HG03095 (cell line): ENCODE data around the gene ACTG2.

ENCODE experiments used
- ATAC-seq: cut with Tn5 transposase; IDR thresholded peaks from one replicate; pipeline ENCODE4 v1.9.1; 2021; ENCODE audit warnings: moderate library complexity; ENCODE audit not compliant: unreplicated experiment

The ACTG2 gene

DNA sequence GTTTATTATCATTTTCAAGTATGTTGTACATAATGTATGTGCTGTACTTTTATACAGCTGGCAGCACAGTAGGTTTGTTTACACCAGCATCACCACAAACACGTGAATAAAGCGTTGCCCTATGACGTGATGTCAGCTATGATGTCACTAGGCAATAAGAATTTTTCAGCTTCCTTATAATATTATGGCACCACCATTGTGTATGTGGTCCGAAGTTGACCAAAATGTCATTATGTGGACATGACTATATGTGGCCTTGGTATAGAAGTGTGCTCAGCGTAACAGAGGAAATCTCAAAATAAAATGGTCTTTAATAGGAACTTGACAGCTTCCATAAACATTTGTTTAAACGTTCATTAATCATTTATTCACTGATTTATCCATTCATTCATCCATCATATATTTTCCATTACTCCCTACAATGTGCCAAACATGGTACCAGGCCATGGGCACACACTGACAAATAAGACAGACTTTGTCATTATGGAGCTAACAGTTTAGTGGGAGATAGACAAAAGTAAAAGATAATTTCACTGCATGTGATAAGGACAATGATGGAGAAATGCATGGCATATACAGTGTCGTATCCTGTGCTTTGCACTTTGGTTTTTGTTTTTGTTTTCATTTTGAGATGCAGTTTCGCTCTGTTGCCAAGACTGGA is 18.9 kb downstream of the ACTG2 start:
- ATAC-seq: no peak

DNA sequence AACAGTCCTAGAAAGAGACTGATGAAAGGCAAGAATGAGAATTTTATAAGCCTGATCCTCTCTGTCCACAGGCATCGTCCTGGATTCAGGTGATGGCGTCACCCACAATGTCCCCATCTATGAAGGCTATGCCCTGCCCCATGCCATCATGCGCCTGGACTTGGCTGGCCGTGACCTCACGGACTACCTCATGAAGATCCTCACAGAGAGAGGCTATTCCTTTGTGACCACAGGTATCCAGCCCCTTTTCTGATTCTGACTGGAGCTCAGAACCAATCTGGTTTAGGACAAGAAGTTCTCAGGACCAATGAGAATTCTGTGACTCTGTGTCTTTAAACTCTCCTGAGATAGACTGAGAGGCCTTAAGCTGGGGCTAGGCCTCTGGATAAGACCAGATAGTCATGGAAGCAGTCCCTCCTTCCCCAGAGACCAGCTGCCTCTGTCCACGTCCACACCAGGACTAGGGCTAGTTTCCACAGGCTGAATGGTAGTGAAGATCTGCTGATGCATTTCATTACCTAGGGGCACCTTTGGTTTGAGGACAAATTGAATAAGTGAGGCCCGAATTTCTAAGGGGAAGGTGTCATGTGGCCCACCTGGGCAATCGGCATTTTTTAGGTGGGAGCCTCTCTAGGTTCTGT is 20.7 kb downstream of the ACTG2 start:
- ATAC-seq: no peak

DNA sequence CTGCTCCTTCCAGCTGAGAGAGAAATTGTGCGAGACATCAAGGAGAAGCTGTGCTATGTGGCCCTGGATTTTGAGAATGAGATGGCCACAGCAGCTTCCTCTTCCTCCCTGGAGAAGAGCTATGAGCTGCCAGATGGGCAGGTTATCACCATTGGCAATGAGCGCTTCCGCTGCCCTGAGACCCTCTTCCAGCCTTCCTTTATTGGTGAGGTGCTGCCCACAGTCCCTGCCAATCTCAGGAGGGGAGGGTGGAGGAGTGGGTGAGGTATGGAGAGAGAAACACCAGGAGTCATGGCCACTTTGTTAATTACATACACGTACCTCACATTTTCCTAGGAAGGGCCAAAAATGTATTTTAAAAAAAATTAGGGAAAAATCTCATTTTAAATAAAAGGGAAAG is 21.9 kb downstream of the ACTG2 start:
- no peak for ATAC-seq

DNA sequence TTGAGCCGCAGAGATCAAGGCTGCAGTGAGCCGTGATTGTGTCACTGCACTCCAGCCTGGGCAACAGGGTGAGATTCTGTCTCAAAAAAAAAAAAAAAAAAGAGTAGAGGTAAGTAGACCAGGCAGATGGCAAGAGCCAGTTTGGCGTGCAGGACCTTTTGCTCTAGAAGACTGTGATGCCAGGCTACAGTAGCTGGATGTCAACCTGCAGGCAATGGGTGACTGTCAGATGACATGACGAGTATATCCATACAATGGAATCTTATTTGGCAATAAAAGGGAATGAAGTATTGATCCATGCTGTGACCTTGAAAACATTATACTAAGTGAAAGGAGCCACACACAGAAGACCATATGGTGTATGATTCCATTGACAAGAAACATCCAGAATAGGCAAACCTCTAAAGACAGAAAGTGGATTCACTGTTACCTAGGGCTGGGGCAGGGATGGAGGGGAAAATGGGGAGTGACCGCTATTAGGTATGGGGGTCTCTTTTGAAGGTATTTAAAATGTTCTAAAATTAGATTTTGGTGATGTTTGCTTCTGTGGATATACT is 22.7 kb downstream of the ACTG2 start:
- ATAC-seq: no peak

DNA sequence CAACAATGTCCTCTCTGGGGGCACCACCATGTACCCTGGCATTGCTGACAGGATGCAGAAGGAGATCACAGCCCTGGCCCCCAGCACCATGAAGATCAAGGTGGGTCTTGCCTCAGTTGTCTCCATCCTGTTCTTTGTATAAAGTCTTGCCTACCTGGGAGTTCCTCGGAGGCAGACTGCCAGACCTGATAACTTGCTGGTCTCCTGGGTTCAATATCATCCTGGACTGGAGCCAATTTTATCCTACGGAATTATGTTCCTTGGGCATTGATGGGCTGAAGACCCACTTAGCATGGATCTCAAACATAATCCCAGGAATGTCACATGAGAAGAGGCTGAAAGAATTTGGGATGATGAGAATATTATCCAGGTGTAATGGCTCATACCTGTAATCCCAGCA is 23.9 kb downstream of the ACTG2 start:
- ATAC-seq: no peak

DNA sequence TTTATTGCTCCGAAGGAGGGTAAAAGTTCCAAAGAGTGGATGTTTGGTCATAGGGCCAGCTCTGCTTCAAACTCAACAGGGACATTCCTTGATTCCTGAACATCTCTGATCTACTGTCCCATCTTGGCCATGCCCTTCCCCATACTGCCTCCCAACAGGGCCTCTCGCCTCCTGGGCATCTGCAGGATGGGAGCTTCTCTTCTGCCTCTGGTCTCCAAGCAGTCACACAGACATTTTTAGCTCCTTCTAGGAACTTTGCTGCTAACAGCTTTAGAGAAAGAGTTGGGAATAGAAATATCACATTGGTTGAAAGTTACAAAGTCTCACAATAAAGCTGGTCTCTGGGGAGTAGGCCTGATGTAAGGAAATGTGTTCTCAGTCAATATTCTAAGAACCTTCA is 24.5 kb downstream of the ACTG2 start:
- no peak for ATAC-seq

DNA sequence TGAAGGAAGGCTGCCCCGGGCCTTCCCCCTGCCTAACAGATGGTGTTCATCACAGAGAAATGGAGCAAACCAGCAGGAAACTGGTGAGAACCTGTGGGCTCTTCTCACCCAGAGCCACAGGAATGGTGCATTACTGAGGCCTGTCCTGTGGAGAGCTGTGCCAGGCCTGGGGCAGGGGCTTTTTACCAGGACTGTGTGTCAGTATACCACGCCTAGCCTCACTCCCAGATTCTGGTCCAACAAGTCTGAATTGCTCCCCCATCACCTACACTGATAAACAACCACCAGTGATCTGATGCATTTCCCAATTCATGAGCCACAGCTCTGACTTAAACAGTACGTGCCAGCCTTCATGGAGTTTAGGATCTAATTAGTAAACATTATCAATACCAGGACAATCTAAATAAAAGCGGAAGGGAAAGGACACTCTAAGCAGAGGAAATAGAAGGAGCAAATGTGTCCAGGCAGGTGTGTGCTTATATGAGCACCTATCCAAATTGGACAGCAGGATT is 24.9 kb downstream of the ACTG2 start:
- no peak for ATAC-seq

DNA sequence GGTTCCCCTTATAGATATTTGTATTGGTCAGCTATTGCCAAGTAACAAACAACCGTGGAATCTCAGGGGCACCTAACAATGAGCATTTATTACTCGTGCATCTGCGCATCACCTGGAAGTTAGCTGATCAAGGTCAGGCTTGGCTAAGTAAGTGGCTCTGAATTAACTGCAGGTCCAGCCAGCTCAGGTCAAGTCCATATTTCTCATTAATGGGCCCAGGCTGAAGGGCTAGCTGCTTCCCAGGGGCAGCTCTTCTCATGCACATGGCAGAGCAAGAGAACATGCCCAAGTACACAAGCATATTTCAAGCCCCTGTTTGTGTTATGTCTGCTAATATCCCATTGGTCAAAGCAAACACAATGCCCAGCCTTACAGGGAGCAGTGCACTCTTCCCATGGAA is 26.0 kb downstream of the ACTG2 start:
- no peak for ATAC-seq

DNA sequence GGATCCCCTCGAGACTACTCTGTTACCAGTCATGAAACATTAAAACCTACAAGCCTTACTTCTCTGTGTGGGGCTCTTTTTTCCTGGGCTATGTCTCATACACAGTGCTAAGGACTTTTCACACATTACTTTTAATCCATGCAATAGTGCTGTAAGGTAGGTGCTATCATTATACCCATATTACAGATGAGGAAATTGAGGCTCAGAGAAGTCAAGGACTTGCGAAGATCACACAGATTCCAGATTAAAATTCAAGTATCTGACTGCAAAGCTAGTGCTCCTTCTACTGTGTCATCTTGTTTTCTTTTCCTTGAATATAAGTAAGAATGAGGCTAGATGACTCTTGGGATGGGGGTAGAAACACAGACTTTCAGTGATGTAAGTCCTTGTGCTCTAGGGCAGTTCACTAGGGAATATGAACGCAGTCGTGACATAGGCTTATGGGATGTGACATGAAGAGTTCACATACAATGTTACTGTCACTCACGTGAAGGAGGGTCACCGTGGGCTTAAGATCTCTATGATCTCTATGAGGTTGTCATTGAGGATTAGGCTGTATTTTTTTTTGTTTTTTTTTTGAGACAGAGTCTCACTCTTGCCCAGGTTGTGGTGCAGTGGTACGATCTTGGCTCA is 26.9 kb downstream of the ACTG2 start:
- ATAC-seq: no peak

DNA sequence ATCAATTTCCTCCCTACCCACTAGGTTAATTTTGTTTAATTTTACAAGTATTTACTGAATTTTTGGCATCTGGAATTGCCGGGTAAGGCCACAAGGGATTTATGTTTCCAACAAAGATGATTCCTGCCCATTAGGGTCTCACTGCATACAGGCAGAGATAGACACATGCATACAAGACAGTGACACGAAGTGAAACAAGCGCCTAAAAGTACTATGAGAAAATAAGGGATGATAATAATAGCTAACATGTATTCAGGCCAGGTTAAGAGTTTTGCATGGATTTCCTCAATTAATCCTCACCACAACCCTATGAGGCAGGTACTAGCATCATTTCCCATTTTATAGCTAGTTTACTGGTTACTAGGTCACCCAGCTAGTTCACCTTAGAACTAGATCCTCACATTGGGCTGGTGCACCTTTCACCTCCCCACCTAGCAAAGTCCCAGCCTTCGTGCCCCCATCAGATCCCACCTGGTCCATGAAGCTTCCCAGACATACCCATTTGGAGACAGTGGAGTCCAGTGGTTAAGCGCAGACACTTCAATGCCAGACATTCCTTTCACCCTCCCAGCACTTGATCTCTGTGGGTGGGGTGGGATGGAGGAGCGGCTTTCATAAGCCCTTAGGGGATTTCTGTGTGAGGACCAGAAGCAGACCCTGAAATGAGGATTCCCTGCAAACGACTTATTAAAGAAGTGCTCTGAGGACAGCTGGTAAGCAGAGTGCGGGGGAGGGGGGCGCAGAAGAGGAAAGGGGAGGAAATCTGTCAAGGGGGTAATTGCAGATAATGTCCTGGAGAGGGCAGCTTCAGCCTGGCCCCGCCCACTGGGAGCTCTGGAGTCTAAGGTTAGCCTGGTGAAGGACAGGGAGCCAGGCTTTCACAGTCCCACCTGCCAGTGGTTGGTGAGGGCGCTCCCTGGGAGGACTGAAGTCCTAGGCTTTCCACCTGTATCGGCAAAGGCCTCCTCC is 28.1 kb downstream of the ACTG2 start:
- no peak for ATAC-seq

DNA sequence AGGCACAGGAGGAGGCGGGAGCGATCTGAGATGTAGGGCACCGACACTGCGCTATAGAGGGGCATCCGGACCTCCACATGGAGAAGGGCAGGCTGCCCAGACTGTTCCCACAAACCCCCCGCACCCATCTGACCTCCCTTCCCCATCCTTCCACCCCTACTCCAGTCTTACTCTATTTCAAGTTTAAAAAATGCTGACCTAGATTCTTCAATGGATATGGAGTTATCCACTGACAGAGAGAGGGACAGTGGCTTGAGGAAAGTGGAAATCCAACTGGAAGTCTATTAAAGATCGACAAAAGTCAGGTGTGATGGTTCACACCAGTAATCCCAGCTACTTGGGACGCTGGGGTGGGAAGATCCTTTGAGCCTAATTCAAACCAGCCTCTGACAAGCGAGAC is 28.8 kb downstream of the ACTG2 start:
- ATAC-seq: no peak

DNA sequence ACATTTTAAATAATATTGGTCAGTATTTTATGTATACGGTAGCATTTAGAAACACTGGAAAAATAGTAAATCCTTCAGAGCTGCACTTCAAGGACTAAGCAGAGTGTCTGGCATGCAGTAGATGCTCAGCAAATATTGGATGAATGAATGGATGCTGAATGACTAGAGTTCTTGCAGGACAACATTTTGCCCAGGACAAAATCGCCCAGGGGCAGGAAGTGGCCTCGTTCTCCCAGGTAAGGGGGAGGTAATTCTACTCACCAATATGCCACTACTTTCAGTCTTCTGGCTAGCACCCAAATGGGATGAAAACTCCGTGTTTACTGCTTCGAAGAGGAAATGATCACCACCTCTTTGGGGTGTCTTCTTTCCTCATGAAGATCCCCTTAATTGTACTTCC is 29.9 kb downstream of the ACTG2 start:
- ATAC-seq: no peak

DNA sequence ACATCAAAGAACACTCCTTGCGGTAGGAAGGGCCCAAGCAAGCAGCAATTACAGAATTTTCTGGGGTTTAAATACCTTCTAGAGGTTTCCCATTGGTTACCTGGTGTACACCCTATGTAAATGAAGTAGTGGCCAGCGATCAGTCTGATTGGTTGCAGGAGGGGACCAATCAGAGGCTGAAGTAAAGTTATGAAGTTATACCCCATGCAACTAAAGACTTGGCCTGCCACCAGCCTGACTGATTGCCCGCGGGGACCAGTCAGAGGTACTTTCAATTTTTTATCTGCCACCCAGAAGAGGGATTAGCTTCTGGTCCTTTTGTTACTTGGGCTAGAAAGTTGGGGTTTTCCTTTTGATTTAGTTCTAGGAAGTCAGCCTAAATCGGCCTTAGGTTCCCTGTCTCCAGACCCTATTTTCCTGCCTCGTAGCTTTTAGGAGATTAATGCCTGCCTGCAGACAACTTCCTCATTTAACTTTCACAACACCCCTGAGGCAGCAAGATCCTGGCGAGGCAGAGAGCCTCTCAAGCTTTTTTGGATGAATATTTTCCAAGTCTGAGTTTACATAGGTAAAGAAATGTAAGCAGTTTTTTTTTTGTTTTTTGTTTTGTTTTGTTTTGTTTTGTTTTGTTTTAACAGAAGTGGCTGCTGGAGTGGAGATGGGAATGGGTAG is 32.4 kb downstream of the ACTG2 start:
- no peak for ATAC-seq

DNA sequence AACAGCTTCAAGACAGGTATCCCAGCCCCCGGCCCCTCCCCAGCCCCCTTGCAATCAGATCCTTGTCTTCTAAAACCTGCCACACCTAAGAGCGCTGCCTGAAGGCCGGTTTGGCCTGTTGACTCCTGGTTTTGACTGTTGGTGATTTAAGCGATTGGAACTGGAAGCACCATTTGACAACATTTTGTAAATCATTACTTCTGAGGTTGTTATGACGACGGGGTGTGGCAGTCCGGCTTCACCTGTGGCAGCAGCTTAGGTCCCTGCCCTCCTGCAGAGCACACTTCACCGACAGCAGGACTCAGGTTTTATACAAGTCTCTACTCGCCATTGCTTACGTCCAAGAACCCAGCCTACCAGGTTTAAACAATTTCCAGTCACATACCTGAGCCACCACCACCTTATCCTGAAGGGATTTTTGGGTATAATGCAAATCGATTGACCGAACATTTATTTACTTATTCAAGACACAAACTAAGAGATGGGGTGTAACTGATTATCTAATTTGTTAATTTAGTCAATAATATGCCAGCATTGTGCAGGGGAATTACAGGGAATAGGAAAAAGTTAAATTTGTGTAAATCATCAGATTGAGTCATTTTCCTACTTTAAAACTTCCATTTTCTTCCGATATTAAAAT is 33.2 kb downstream of the ACTG2 start:
- ATAC-seq: no peak

DNA sequence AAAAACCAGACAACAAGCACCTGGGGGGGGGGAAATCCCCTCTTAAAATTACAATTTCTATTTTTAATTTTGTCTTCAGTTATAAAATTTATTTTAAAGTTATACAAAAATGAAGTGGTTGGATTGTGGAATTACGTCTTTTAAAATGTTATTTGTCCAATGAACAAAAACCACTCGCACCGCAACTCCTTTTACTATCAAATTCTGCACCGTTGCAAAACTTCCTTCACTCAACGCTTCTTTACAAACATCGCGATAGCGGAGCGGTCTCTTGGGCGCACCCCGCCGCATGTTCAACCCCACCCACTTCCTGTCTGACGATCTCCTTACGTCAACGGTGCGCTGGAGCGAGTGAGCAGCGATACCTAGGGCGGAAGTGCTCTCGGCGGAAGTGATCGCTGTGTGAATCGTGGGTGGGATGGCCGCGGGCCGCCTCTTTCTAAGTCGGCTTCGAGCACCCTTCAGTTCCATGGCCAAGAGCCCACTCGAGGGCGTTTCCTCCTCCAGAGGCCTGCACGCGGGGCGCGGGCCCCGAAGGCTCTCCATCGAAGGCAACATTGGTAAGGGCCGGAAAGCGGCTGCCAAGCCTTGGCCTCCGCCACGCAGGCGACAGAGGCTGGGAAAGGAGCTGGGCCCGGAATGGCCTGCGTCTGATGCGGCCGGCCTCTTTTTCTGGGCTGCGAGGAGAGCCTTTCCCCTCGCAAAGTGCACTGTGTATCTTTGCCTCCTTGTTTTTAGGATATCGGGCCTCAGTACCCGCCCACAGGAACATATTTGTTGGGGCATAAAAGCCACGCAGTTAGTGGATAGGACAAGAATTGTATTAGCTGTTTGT is 33.9 kb downstream of the ACTG2 start, which contains the start of gene DGUOK:
Gene DGUOK, plus strand, starts transcription at position 388 of the 835 bp plus-strand sequence. Its CDS starts 31 bp downstream, at position 419.
- ATAC-seq: peak; percentile 98

DNA sequence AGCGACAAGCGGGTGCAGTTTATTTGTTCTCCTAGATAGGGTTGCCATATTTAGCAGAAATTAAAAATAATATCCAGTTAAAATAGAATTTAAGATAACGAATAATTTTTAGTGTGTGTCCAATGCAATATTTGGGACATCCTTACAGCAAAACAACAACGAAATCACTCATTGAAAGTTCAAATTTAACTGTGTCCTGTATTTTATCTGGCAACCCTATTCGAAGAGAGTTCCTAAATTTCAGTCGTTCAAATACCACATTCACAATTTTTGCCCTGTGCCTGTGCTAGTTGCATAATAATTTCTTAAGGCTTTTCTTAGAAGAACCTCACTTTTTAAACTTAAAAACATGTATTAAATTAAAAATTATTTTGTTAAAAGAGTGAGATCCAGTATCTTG is 34.5 kb downstream of the ACTG2 start:
- no peak for ATAC-seq

DNA sequence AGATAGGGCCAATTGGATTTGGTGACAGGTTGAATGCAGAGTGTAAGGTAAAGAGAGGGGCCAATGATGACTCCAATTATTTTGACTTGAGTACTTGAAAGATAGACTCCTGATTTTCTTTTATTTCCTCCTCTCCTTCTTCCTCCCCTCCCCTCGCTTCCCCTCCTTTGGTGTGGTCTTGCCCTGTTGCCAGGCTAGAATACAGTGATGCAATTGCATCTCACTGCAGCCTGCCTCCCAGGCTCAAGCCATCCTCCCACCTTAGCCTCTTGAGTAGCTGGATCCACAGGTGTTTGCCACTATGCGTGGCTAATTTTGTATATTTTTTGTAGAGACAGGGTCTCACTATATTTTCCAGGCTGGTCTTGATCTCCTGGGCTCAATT is 36.1 kb downstream of the ACTG2 start:
- no peak for ATAC-seq

DNA sequence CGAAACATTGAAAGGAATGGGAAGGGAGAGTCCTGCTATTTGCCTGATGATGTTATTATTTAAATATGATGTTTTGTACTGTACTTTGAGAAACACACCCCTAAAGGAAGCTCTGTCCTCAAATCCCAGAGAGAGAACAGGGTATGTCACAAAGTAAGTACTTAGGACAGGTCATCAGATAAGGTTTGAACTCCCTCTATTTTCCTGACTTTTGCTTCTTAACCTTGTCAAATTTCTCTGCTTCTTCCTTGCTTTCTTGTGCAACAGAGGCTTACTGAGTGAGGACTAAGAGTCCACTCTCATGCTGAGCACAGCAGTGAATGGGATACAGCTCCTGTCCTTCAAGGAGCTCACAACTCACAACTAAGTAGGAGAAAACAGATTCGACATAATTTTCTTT is 37.6 kb downstream of the ACTG2 start:
- ATAC-seq: no peak
